CD4-positive, CD25-positive, alpha-beta regulatory T cell (primary cell): ENCODE data around the gene ADGRF3. TPM values are rescaled to one million over a fixed set of nuclear protein-coding genes. Genes with fewer than 3 reads are reported as not detected.
"Not testable (repeated sequence)": the region's sequence is repeated elsewhere in the genome, so short reads cannot be mapped to it uniquely, and the experiment has no call there.

Experiments used
- ATAC-seq, 2 donors: fragments of 150-1000 bp; cut with Tn5 transposase; one replicate each; pipeline ENCODE4 v1.10.0; 2021; ENCODE audit warnings: low read depth in 2 of 2, moderate number of reproducible peaks in 2 of 2, moderate library complexity in 1 of 2
- DNase-seq, 3 donors: peaks; one replicate each; pipeline versions ENCODE4 v3.0.0 to v3.0.0-alpha.2; 2012 to 2022; ENCODE audit warnings: mixed read lengths in 1 of 3
- H3K27ac ChIP-seq: one replicate; pipeline ENCODE4 v1.7.0; 2013; ENCODE audit warnings: mild to moderate bottlenecking, low read length; ENCODE audit not compliant: insufficient read depth, poor library complexity, severe bottlenecking
- H3K27me3 ChIP-seq: one replicate; pipeline ENCODE4 v1.7.0; 2013; ENCODE audit warnings: low read length; ENCODE audit not compliant: control insufficient read depth, insufficient read depth
- H3K36me3 ChIP-seq: one replicate; pipeline ENCODE4 v1.7.0; 2013; ENCODE audit warnings: mild to moderate bottlenecking, low read length, moderate library complexity; ENCODE audit not compliant: control insufficient read depth, insufficient read depth
- H3K4me1 ChIP-seq: 2 replicates; pipeline ENCODE4 v1.7.0; 2013; ENCODE audit warnings: mild to moderate bottlenecking, low read length; ENCODE audit not compliant: insufficient read depth, control insufficient read depth, poor library complexity, severe bottlenecking
- H3K4me3 ChIP-seq: one replicate; pipeline ENCODE4 v1.7.0; 2013; ENCODE audit warnings: low read depth, mild to moderate bottlenecking, low read length, moderate library complexity
- H3K9me3 ChIP-seq, 2 experiments: 1 replicate in 1 of 2; 2 replicates in 1 of 2; pipeline ENCODE4 v1.7.0; 2013; ENCODE audit warnings: low read length in 2 of 2, mild to moderate bottlenecking in 1 of 2, moderate library complexity in 1 of 2; ENCODE audit not compliant: control insufficient read depth in 2 of 2
- H3K27ac Mint-ChIP-seq, 3 donors: one replicate each; pipeline ENCODE4 v1.8.0; 2020 to 2022; ENCODE audit warnings: mild to moderate bottlenecking in 3 of 3, mixed read lengths in 3 of 3, moderate library complexity in 2 of 3
- H3K27me3 Mint-ChIP-seq: one replicate; pipeline ENCODE4 v1.8.0; 2022; ENCODE audit warnings: mild to moderate bottlenecking, mixed read lengths
- H3K36me3 Mint-ChIP-seq: one replicate; pipeline ENCODE4 v1.8.0; 2020; ENCODE audit warnings: mixed read lengths
- H3K4me1 Mint-ChIP-seq, 4 donors: one replicate each; pipeline ENCODE4 v1.8.0; 2020 to 2022; ENCODE audit warnings: mixed read lengths in 4 of 4, mild to moderate bottlenecking in 1 of 4
- H3K4me3 Mint-ChIP-seq, 4 donors: one replicate each; pipeline ENCODE4 v1.8.0; 2020 to 2022; ENCODE audit warnings: mild to moderate bottlenecking in 4 of 4, mixed read lengths in 4 of 4, moderate library complexity in 3 of 4
- H3K9me3 Mint-ChIP-seq, 7 donors: one replicate each; pipeline ENCODE4 v1.8.0; 2020 to 2022; ENCODE audit warnings: mixed read lengths in 7 of 7, mild to moderate bottlenecking in 3 of 7, moderate library complexity in 2 of 7
- polyA plus RNA-seq, 4 donors: library from polyadenylated mRNA; unstranded; fragments of 300-500 nt; fragmentation: Illumina TruSeq; gene quantifications; one replicate each; pipeline ENCODE4 v1.2.3, GENCODE V29; 2021
- total RNA-seq: library from RNA; stranded (reverse); gene quantifications from one replicate; pipeline ENCODE4 v1.2.3, GENCODE V29; 2022

The ADGRF3 gene
- total and polyA plus RNA-seq, 5 donors from 2014 or later: 0.23 to 1.8 (median 0.37) TPM

- Mint-ChIP-seq H3K36me3 (peaks cover 7% of the 10 kb centered on the region), H3K27ac (no peak overlapping the region), H3K27me3 (peaks cover 5% of the 10 kb centered on the region), H3K9me3 (no peaks in the 10 kb centered on the region), H3K4me3 (peak overlapping the region in 1 of 4 donors; percentile 37), H3K4me1 (peaks cover 3 to 12% (median 6%) of the 10 kb centered on the region in 4 donors)
- Histone ChIP-seq H3K9me3 (no peaks in the 10 kb centered on the region), H3K4me1 (no peaks in the 10 kb centered on the region), H3K4me3 (no peak overlapping the region), H3K27me3 (no peaks in the 10 kb centered on the region), H3K36me3 (no peaks in the 10 kb centered on the region), H3K27ac (no peak overlapping the region)
- DNase-seq (no peak), ATAC-seq (no peak)
Observed at GRCh38 chr2:26335231-26335630, 11.4 kb downstream of the ADGRF3 start.

DNA sequence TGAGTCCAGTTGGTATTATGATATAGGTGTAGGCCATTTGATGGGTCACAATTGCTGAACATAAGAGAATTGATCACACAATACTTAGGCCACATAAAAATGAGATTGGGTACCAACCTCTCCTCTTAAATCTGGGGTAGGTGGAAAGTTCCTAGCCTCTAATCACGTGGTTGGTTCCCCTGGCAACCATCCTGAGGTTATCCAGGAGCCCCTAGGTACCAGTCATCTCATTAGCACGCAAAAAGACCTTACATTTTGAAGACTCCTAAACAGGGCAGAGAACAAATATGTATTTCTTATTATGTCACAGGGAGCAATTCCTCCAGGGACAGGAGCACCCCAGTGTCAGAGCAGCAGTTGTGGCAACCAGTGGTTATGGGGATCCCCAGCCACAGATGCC is 13.3 kb downstream of the ADGRF3 start:
- DNase-seq (no peak), ATAC-seq (no peak)
- Histone ChIP-seq H3K27ac (no peak overlapping the region), H3K4me3 (no peak overlapping the region), H3K36me3 (no peaks in the 10 kb centered on the region), H3K4me1 (no peaks in the 10 kb centered on the region), H3K9me3 (no peaks in the 10 kb centered on the region), H3K27me3 (no peaks in the 10 kb centered on the region)
- Mint-ChIP-seq H3K27ac (peak overlapping the region in 1 of 3 donors; percentile 76), H3K9me3 (no peaks in the 10 kb centered on the region), H3K4me3 (peak overlapping the region in 1 of 4 donors; percentile 33), H3K4me1 (peaks cover 9 to 13% (median 12%) of the 10 kb centered on the region in 4 donors), H3K27me3 (no peaks in the 10 kb centered on the region), H3K36me3 (no peaks in the 10 kb centered on the region)

DNA sequence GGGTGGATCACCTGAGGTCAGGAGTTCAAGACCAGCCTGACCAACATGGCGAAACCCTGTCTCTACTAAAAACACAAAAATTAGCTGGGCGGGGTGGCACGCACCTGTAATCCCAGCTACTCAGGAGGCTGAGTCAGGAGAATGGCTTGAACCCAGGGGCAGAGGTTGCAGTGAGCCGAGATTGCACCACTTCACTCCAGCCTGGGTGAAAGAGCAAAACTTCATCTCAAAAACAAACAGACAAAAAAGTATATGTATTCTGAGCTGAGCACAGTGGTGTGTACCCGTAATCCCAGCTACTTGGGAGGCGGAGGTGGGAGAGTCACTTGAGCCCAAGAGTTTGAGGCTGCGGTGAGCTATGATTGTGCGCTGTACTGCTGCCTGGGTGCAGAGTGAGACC is 15.3 kb downstream of the ADGRF3 start:
- H3K9me3 Mint-ChIP-seq, H3K4me3 ChIP-seq, H3K9me3 ChIP-seq, H3K27me3 ChIP-seq, H3K36me3 Mint-ChIP-seq, H3K27me3 Mint-ChIP-seq, H3K27ac ChIP-seq, H3K36me3 ChIP-seq, DNase-seq, H3K4me3 Mint-ChIP-seq, ATAC-seq, H3K4me1 ChIP-seq, H3K27ac Mint-ChIP-seq: not testable (repeated sequence)
- peaks cover 9 to 13% (median 12%) of the 10 kb centered on the region in 4 donors for H3K4me1 Mint-ChIP-seq

GRCh38 chr2:26330604-26331003 is 16.0 kb downstream of the ADGRF3 start:
- H3K4me1 Mint-ChIP-seq: peaks cover 6 to 13% (median 9%) of the 10 kb centered on the region in 4 donors
- Histone ChIP-seq H3K27ac (no peak overlapping the region), H3K27me3 (no peaks in the 10 kb centered on the region), H3K4me1 (no peaks in the 10 kb centered on the region), H3K9me3 (no peaks in the 10 kb centered on the region), H3K36me3 (no peaks in the 10 kb centered on the region), H3K4me3 (no peak overlapping the region)
- no peak for DNase-seq
- no peaks in the 10 kb centered on the region for H3K27me3 Mint-ChIP-seq
- H3K4me3 Mint-ChIP-seq: no peak overlapping the region
- no peaks in the 10 kb centered on the region for H3K9me3 Mint-ChIP-seq
- H3K36me3 Mint-ChIP-seq: no peaks in the 10 kb centered on the region
- H3K27ac Mint-ChIP-seq: no peak overlapping the region
- no peak for ATAC-seq

GRCh38 chr2:26330114-26330549 is 16.5 kb downstream of the ADGRF3 start:
- H3K36me3 Mint-ChIP-seq: no peaks in the 10 kb centered on the region
- Histone ChIP-seq H3K9me3 (no peaks in the 10 kb centered on the region), H3K4me1 (no peaks in the 10 kb centered on the region), H3K27me3 (no peaks in the 10 kb centered on the region), H3K4me3 (no peak overlapping the region), H3K36me3 (no peaks in the 10 kb centered on the region), H3K27ac (no peak overlapping the region)
- peak overlapping the region in 2 of 3 donors; percentile 5 to 81 for H3K27ac Mint-ChIP-seq
- H3K27me3 Mint-ChIP-seq: no peaks in the 10 kb centered on the region
- H3K9me3 Mint-ChIP-seq: no peaks in the 10 kb centered on the region
- peaks cover 6 to 13% (median 9%) of the 10 kb centered on the region in 4 donors for H3K4me1 Mint-ChIP-seq
- DNase-seq (peak; percentile 65 to 88 (median 74)), ATAC-seq (peak; percentile 97 to 98)
- H3K4me3 Mint-ChIP-seq: peak overlapping the region in 3 of 4 donors; percentile 3 to 33 (median 18)

GRCh38 chr2:26329083-26329482 is 17.5 kb downstream of the ADGRF3 start:
- not testable (repeated sequence) for H3K9me3 Mint-ChIP-seq, H3K9me3 ChIP-seq, H3K4me1 ChIP-seq, DNase-seq, H3K27me3 Mint-ChIP-seq, H3K36me3 ChIP-seq, H3K27me3 ChIP-seq, H3K36me3 Mint-ChIP-seq, H3K4me3 Mint-ChIP-seq, H3K4me3 ChIP-seq, H3K27ac ChIP-seq, H3K27ac Mint-ChIP-seq, ATAC-seq
- H3K4me1 Mint-ChIP-seq: peaks cover 6 to 13% (median 9%) of the 10 kb centered on the region in 4 donors

DNA sequence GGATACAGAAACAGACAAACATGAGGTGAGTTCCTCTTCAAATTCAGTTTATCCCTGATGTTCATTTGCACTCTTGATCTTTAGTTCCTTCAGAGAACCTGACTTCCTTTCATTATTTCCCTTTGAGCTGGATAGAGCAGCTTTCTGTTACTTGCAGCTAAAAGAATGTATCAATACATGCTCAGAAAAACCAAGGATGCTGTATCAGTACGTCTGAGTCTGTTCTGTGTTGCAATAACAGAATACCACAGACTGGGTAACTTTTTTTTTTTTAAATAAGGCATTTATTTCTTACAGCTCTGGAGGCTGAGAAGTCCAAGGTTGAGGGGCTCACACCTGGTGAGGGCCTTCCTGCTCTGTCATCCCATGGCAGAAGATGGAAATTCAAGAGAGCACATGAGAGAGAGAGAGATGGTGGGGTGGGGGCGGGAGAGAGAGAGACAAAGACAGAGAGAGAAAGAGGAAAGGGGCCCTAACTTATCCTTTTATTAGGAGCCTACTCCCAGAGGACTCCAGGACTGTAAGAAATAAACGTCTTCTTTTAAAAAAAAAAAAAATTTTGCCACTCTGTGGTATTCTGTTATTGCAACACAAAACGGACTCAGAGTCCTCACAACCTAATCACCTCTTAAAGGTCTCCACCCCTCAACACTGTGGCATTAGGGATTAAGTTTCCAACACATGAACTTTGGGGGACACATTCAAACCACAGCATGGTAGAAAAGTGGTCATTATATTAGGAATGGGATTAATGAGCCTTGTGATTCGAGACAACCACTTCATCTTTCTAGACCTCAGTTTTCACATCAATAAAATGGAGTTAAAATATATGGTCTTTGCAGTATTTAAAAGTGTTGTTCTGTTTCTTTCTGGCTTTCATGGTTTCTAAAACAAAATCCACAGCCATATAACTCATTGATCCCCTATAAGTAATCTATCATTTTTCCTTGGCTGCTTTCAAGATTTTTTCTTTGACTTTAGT is 19.0 kb downstream of the ADGRF3 start:
- H3K36me3 ChIP-seq: no peaks in the 10 kb centered on the region
- H3K4me3 ChIP-seq: no peak overlapping the region
- no peaks in the 10 kb centered on the region for H3K27me3 ChIP-seq
- no peaks in the 10 kb centered on the region for H3K27me3 Mint-ChIP-seq
- no peak overlapping the region for H3K27ac Mint-ChIP-seq
- H3K4me1 ChIP-seq: no peaks in the 10 kb centered on the region
- DNase-seq: no peak
- H3K27ac ChIP-seq: no peak overlapping the region
- H3K9me3 ChIP-seq: no peaks in the 10 kb centered on the region
- H3K9me3 Mint-ChIP-seq: peaks cover 0 to 1% (median 0%) of the 10 kb centered on the region in 7 donors
- peaks cover 6 to 8% (median 7%) of the 10 kb centered on the region in 4 donors for H3K4me1 Mint-ChIP-seq
- no peak for ATAC-seq
- no peak overlapping the region for H3K4me3 Mint-ChIP-seq
- no peaks in the 10 kb centered on the region for H3K36me3 Mint-ChIP-seq
